Frontal cortex (tissue), 4 donors: ENCODE measurements around the gene TMSB15B. TPM values are rescaled to one million over a fixed set of nuclear protein-coding genes. Genes with fewer than 3 reads are reported as not detected.
"Not testable (repeated sequence)": the region's sequence is repeated elsewhere in the genome, so short reads cannot be mapped to it uniquely, and the experiment has no call there.

Source experiments
- DNase-seq, 2 donors: peaks; one replicate each; pipeline ENCODE4 v3.0.0; 2012; ENCODE audit warnings: low spot score in 2 of 2
- FAIRE-seq: peaks from 2 replicates; lab custom pipeline; 2012; peaks lifted over from hg19 to GRCh38; lab: Jason Lieb, UNC
- total RNA-seq: library from RNA; depleted of rRNA; stranded (reverse); fragments of >200 nt; gene quantifications from one replicate; pipeline ENCODE4 v1.2.3, GENCODE V29; 2014
- donor health status: control.
- donor health status: control.
- donor health status: control.

TMSB15B gene
- total RNA-seq, 1 donor from 2014 or later, result 22.4 TPM

DNA sequence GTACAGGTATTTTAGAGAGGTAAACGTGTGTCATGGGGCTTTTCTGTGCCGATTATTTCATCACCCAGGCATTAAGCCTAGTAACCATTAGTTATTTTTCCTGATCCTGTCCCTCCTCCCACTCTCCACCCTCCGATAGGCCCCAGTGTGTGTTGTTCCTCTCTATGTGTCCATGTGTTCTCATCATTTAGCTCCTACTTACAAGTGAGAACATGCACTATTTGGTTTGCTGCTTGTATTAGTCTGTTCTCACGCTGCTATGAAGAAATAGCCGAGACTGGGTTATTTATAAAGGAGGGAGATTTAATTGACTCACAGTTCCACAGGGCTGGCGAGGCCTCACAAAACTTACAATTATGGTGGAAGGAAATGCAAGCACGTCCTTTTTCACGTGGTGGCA lies 53.1 kb downstream of the TMSB15B start:
- FAIRE-seq, result not testable (repeated sequence)

More for the DNA sequence above, 53.1 kb downstream of the TMSB15B start:
- DNase-seq, result not testable (repeated sequence)

Other genes with a start within 250 kb of the TMSB15B start
- gene PLP1, start 185.8 kb upstream of the TMSB15B start, total RNA-seq, result 11.8 TPM
- gene RAB9B, start 130.4 kb upstream of the TMSB15B start, total RNA-seq, result 48.9 TPM
- not detected for gene H2BW1, start 51.1 kb downstream of the TMSB15B start, total RNA-seq
- gene H2BW2, start 77.3 kb downstream of the TMSB15B start, total RNA-seq, result not detected
- gene TMSB15C, start 113.6 kb downstream of the TMSB15B start, total RNA-seq, result 43.2 TPM
- 10.2 TPM for gene ZCCHC18, start 149.9 kb downstream of the TMSB15B start, total RNA-seq
- gene SLC25A53, start 194.4 kb downstream of the TMSB15B start, total RNA-seq, result 10.2 TPM
- 80.3 TPM for gene FAM199X, start 203.8 kb downstream of the TMSB15B start, total RNA-seq